GM21526 (cell line): ENCODE data around the gene NCF2.

Experiments
- ATAC-seq: cut with Tn5 transposase; IDR thresholded peaks from one replicate; pipeline ENCODE4 v1.9.1; 2021; ENCODE audit warnings: moderate library complexity; ENCODE audit not compliant: unreplicated experiment, low FRiP score

The NCF2 gene

DNA sequence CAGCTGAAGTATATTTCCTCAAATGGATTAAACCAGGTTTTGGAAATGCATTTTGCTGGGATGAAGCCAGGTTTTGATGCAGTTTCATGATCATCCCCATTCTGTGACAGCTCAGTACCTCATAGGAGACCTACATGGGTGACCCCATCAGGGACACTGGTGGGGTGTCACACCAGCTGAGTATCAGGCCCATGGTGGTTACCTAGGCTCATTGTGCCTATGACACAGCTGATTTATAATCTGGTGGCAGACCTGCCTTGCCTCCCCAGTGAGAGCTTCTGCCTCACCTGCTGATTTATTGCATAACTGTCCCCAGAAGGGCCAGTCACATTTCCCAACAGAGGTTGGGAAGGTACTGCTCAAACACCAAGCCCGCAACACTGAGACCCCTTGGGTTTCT is 3.8 kb downstream of the NCF2 start:
- ATAC-seq = no peak

- ATAC-seq = no peak
Measured at GRCh38 chr1:183585038-183585437, 5.2 kb downstream of the NCF2 start.

- no peak for ATAC-seq
Measured at GRCh38 chr1:183584147-183584546, 6.1 kb downstream of the NCF2 start.

GRCh38 chr1:183583466-183583865 is 6.8 kb downstream of the NCF2 start:
- ATAC-seq = no peak

GRCh38 chr1:183582021-183582713 is 8.1 kb downstream of the NCF2 start:
- ATAC-seq = no peak

- no peak for ATAC-seq
Measured at GRCh38 chr1:183580281-183580682, 10.0 kb downstream of the NCF2 start.

- no peak for ATAC-seq
Measured at GRCh38 chr1:183578856-183579255, 11.4 kb downstream of the NCF2 start.

DNA sequence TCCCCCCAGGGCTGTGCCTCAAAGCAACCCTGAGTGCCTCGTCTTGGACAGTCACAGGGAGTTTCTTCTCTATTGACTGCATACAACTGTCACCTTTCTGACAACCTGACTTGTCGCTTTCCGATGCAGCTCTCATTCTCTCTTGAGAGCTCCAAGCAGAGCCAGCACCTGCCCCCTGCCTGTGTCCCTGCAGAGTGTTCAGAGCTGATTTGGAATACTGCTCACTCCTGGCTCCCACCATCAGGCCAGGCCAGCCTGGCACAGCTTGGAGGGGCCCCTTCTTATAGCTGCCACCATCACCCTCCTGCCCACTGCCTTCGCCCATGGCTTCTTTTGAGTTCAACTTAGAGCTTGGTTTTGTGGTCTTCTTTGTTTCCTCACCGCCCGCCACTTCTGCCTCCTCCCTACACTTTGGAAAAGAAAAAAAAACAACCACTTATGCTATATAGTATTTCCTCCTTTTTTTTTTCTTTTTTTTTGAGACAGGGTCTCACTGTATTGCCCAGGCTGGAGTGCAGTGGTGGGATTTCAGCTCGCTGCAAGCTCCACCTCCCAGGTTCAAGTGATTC is 12.3 kb downstream of the NCF2 start:
- no peak for ATAC-seq

GRCh38 chr1:183576537-183576936 is 13.7 kb downstream of the NCF2 start:
- ATAC-seq = no peak

- no peak for ATAC-seq
Measured at GRCh38 chr1:183575606-183576005, 14.7 kb downstream of the NCF2 start.

- ATAC-seq = no peak
Measured at GRCh38 chr1:183572721-183573120, 17.5 kb downstream of the NCF2 start.

- no peak for ATAC-seq
Measured at GRCh38 chr1:183571678-183572268, 18.5 kb downstream of the NCF2 start.

GRCh38 chr1:183570451-183570850 is 19.8 kb downstream of the NCF2 start:
- ATAC-seq = no peak

DNA sequence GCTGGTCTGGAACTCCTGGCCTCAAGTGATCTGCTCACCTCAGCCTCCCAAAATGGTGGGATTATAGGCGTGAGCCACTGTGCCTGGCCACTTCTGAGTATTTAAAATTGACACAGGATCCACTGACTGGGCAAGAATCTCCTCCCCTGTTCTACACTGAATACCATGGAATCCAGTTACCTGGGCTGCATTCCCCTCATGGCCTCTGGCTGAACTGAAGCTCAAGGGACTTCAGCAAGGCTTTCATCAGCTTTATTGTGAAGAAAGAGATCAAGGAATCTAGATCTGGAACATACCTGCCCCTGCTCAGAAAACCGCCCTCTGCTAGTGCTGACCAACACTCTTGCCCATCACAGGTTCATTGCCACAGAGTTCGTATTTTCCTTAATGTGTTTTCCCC is 20.5 kb downstream of the NCF2 start:
- no peak for ATAC-seq

- ATAC-seq = no peak
Measured at GRCh38 chr1:183569141-183569540, 21.1 kb downstream of the NCF2 start.

DNA sequence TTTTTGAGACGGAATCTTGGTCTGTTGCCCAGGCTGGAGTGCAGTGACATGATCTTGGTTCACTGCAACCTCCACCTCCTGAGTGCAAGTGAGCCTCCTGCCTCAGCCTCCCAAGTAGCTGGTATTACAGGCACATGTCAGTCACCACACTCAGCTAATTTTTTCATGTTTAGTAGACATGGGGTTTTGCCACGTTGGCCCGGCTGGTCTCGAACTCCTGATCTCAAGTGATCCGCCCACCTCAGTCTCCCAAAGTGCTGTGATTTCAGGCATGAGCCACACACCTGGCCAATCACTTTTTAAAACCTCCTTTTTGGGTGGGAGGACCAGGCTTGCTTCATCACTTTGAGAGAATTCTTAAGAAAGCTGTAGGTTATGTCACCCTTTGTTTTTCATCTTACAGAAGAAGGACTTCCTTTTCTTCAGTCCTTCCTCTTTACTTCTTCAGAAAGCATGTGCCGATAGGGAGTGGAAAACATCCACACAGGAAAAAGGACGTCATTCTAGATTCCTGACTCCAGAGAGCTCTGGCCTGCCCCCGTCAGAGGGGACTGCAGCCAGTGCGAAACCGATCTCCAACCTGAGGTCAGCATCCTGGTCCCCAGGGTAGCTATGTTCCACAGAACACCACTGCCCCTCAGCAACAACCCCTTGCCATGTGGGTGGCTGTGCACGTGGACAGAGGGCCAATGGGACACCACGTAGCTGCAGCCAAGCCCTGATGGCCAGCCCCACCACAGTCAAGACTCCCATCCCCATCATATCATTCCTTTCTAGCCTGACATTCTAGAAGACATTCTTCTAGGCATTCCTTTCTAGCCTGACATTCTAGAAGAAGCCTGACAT is 21.9 kb downstream of the NCF2 start:
- no peak for ATAC-seq

- ATAC-seq = no peak
Measured at GRCh38 chr1:183567584-183567983, 22.7 kb downstream of the NCF2 start.

GRCh38 chr1:183566026-183566425 is 24.2 kb downstream of the NCF2 start:
- no peak for ATAC-seq

- ATAC-seq = no peak
Measured at GRCh38 chr1:183565261-183565660, 25.0 kb downstream of the NCF2 start.

DNA sequence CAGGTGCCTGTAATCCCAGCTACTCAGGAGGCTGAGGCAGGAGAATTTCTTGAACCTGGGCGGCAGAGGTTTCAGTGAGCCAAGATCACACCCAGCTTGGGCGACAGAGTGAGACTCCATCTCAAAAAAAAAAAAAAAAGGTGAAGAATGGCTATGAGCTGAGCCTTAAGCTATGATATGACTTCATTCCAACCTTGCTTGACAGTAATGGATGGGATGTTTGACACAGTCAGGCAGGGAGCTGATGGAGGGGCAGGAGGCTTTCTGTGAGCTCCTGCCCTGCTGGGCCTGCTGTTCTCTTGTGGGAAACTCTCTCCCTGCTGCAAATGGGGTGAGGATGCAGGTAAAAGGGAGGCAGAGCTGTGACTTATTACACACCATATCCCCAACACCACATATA is 27.6 kb downstream of the NCF2 start:
- ATAC-seq = no peak

GRCh38 chr1:183559061-183559460 is 31.2 kb downstream of the NCF2 start:
- ATAC-seq = no peak
